Stimulated activated CD8-positive, alpha-beta memory T cell treated with anti-CD3 and anti-CD28 coated beads, Interleukin-15, amount 100 ng/mL, for 48 hours (primary cell): ENCODE measurements around the gene GPR162.
"Not testable (repeated sequence)": the region's sequence is repeated elsewhere in the genome, so short reads cannot be mapped to it uniquely, and the experiment has no call there.

ENCODE experiments used
- DNase-seq, 2 donors: peaks; one replicate each; pipeline ENCODE4 v3.0.0-alpha.2; 2020; ENCODE audit warnings: low read depth in 2 of 2

Gene GPR162

GRCh38 chr12:6874015-6874368 lies 52.4 kb downstream of the GPR162 start:
- DNase-seq: not testable (repeated sequence)
